GM23248 (cell line): ENCODE data around the gene ZHX3. TPM values are rescaled to one million over a fixed set of nuclear protein-coding genes. Genes with fewer than 3 reads are reported as not detected.

Experiments
- DNase-seq: peaks from one replicate; pipeline ENCODE4 v3.0.0-alpha.2; 2015
- H2AFZ ChIP-seq: fragments of 200-600 bp; sonication (generic); 2 replicates; pipeline ENCODE4 v1.6.1; 2016; ENCODE audit warnings: antibody characterized with exemption
- H3F3A ChIP-seq: fragments of 200-600 bp; sonication (generic); 2 replicates; pipeline ENCODE4 v1.6.1; 2016; ENCODE audit warnings: mild to moderate bottlenecking, antibody characterized with exemption, mixed run types; ENCODE audit not compliant: insufficient read depth
- H3K27ac ChIP-seq: fragments of 200-600 bp; sonication (generic); 2 replicates; pipeline ENCODE4 v1.5.1; 2016; ENCODE audit warnings: mild to moderate bottlenecking
- H3K27me3 ChIP-seq: fragments of 200-600 bp; sonication (generic); replicated peaks from 2 replicates; pipeline ENCODE4 v1.6.1; 2016; ENCODE audit warnings: mild to moderate bottlenecking; ENCODE audit not compliant: insufficient read depth
- H3K36me3 ChIP-seq: fragments of 200-600 bp; sonication (generic); 2 replicates; pipeline ENCODE4 v1.6.1; 2016; ENCODE audit warnings: low read depth, mild to moderate bottlenecking
- H3K4me1 ChIP-seq: fragments of 200-600 bp; sonication (generic); 2 replicates; pipeline ENCODE4 v1.6.1; 2016; ENCODE audit warnings: mild to moderate bottlenecking; ENCODE audit not compliant: insufficient read depth
- H3K4me2 ChIP-seq: fragments of 200-600 bp; sonication (generic); one replicate; pipeline ENCODE4 v1.6.1; 2016; ENCODE audit warnings: mild to moderate bottlenecking; ENCODE audit not compliant: unreplicated experiment
- H3K4me3 ChIP-seq: fragments of 200-600 bp; sonication (generic); 2 replicates; pipeline ENCODE4 v1.5.1; 2016; ENCODE audit warnings: mild to moderate bottlenecking
- H3K79me2 ChIP-seq: fragments of 200-600 bp; sonication (generic); 2 replicates; pipeline ENCODE4 v1.6.1; 2016; ENCODE audit warnings: mild to moderate bottlenecking; ENCODE audit not compliant: insufficient read depth
- H3K9ac ChIP-seq: fragments of 200-600 bp; sonication (generic); 2 replicates; pipeline ENCODE4 v1.6.1; 2016; ENCODE audit warnings: mild to moderate bottlenecking
- H3K9me2 ChIP-seq: fragments of 200-600 bp; sonication (generic); 2 replicates; pipeline ENCODE4 v1.6.1; 2016; ENCODE audit warnings: mixed run types, mild to moderate bottlenecking, moderate library complexity; ENCODE audit not compliant: insufficient read depth
- H3K9me3 ChIP-seq: fragments of 200-600 bp; sonication (generic); one replicate; pipeline ENCODE4 v1.6.1; 2017; ENCODE audit warnings: low read depth
- H4K20me1 ChIP-seq: fragments of 200-600 bp; sonication (generic); 2 replicates; pipeline ENCODE4 v1.6.0; 2016; ENCODE audit not compliant: insufficient read depth
- EZH2 ChIP-seq: fragments of 200-600 bp; sonication (generic); IDR thresholded peaks from 2 replicates; pipeline ENCODE4 v1.6.1; 2018; ENCODE audit warnings: antibody characterized with exemption, mild to moderate bottlenecking; ENCODE audit not compliant: insufficient read depth, poor library complexity, severe bottlenecking
- EZH2phosphoT487 ChIP-seq: fragments of 200-600 bp; sonication (generic); IDR thresholded peaks from 2 replicates; pipeline ENCODE4 v1.6.1; 2018; ENCODE audit warnings: antibody characterized with exemption, moderate library complexity, mild to moderate bottlenecking, low read depth; ENCODE audit not compliant: insufficient read depth
- WGBS, 2 experiments: methylation state at CpG; one replicate each; pipeline ENCODE4 v1.1.6; 2015 to 2017; ENCODE audit warnings: low lambda C conversion rate in 2 of 2, low coverage in 1 of 2; ENCODE audit errors: missing lambda C conversion rate in 2 of 2; 5-methylcytosine and 5-hydroxymethylcytosine counted together
- in situ Hi-C: fragments of 300-500 bp; cut with MboI; formaldehyde crosslinking; loops from 2 replicates; pipeline ENCODE4 v1.15.0; 2020
- polyA plus RNA-seq: library from polyadenylated mRNA; unstranded; fragments of >200 nt; fragmentation: Nextera tagmentation; extraction: Ambion mirVana; gene quantifications from 2 replicates; pipeline ENCODE4 v1.2.1, GENCODE V29; 2016
- total RNA-seq: library from RNA; depleted of rRNA; stranded (reverse); fragments of >200 nt; shearing (Covaris generic); gene quantifications from 2 replicates; pipeline ENCODE4 v1.2.3, GENCODE V29; 2014

ZHX3 gene
- total and polyA plus RNA-seq, 2 experiments from 2014 or later, result 9.8 to 38.5 TPM

DNA sequence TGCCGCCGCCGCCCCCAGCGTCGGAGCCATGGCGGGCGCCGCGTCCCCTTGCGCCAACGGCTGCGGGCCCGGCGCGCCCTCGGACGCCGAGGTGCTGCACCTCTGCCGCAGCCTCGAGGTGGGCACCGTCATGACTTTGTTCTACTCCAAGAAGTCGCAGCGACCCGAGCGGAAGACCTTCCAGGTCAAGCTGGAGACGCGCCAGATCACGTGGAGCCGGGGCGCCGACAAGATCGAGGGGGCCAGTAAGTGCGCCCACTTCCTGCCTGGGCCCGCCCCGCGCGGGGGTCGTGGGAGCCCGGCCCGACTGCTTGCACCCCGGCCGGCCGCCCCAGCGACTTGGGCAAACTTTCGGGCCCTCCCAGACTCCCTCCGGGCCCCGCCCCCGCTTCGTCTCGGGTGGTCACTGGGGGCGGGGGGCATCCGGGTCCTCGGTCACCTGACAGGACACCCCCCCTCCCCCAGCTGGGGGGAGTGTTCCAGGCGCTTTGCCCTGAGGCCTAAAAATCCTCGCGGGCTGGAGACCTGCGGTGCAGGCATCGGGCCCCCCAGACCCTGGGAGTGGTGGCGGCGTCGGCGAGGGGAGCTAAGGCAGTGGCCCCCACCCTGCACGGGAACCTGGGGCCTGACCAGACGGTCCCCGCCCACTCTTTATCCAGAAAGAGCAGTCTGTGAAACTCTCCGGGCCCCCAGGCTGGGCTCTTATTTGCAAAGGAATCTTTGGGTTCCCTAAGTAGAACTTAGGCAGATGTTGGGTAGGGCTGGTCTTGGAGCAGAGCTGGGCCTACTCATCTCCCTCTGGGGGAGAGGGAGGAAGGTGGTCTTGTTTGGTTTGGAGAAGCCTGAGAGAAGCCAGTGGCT lies 179.7 kb downstream of the ZHX3 start:
- H3K36me3 ChIP-seq, result no peaks in the 10 kb centered on the region
- H3K9me3 ChIP-seq, result no peaks in the 10 kb centered on the region
- peak overlapping the region; percentile 58 for H3K27ac ChIP-seq
- no peaks in the 10 kb centered on the region for H3K9me2 ChIP-seq
- peaks cover 54% of the 10 kb centered on the region for H3K79me2 ChIP-seq
- H3K4me1 ChIP-seq, result peaks cover 14% of the 10 kb centered on the region; the same call in 1 of the 2 replicates
- 1% methylated on average over 49 to 62 of the region's 66 CpGs for WGBS, 2 experiments
- no peaks in the 10 kb centered on the region for H3K27me3 ChIP-seq
- DNase-seq, result peak; percentile 73
- H3K9ac ChIP-seq, result peak overlapping the region; percentile 86
- no peaks in the 10 kb centered on the region for H3F3A ChIP-seq
- peak overlapping the region; percentile 72 for H2AFZ ChIP-seq
- in situ Hi-C loops, result no loop called here
- peak overlapping the region; percentile 88 for H3K4me2 ChIP-seq
- TF ChIP-seq EZH2, result no peak
- TF ChIP-seq EZH2phosphoT487, result no peak
- peak overlapping the region; percentile 80 for H3K4me3 ChIP-seq
- no peaks in the 10 kb centered on the region for H4K20me1 ChIP-seq

DNA sequence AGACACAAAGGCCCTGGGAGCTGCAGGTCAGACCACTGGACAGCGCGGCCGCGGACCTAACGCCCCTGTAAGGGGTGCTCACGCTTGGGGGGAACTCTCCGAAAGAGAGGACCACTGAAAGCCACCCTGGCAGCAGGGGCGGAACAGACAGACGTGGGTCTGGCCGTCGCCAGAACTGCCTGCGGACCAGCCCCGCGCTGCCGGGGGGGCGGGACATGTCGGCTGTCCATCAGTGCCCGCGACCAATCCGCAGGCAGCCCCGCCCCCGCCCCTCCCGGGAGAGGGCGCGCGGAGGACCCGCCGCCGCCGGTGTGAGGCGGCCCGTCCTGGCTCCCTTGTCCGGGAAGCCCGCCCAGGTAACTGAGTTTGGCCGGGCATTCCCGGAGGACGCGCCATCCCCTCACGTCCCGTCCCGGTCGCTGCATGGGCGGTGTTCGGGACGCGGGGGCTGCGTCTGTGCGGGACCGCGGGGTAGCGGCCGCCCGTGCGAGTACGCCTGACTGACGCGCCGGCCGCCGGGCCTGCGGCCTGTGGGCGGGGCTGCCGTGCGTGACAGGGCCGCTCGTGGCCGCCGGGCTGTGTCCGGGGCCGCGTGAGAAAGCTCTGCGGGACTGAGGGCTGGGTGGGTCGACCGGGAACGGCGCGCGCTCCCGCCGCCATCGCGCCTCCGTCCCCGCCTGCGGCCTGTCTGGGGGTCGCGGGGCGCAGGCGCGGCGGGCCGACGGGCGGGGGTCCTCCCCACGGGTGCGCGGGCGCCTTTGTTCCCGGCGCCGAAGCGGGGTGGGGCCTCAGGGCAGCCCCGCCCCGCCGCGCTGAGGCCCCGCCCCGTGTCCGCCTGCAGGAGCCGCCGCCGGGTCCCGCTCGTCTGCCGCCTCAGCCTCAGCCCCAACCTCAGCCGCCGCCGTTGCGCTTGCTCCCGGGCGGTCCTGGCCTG lies 180.6 kb downstream of the ZHX3 start, which contains the start of gene PLCG1:
TSS of gene PLCG1 (plus strand) at position 864 of the 934 bp plus-strand sequence. CDS start 99 bp downstream, outside the sequence.
- WGBS, 2 experiments, result 0 to 1% methylated on average over 47 to 63 of the region's 121 CpGs
- peak within 1 kb of the TSS; percentile 58 for H3K27ac ChIP-seq

DNA sequence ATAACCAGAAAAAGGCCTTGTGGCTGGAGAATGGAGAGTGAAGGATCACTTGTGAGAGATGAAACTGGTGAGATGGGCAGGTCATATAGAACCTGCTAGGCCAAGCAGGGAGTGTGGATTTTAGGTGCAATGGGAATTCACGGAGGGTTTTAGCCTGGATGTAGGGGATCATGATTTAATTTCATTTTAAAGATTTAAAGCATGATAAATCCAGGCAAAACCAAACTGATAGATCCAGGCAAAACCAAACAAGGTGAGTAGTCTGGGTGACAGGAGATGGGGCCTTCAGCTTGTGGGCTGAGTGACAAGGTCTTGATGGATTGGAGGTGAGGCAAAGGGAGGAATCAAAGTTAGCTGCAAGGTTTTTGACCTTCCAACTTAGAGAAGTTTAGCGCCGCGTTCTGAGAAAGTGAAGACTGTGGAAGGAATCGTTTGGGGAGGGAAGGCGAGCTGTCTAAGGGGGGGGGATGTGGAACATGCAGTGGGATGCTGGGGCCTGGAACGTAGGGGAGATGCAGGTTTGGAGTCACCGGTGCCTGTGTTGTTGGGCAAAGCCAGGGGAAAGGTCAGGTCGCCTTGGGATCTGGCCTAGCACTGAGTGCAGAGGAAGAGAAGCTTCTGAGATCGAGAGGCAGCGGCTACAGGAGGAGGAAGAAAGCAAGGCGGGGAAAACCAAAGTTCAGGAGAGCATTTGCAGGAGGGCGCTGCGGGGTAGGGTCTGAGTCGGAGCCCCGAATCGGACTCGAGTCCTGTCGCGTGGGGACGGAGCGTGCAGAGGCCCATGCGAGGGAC lies 181.4 kb downstream of the ZHX3 start:
- TF ChIP-seq EZH2phosphoT487, result no peak
- TF ChIP-seq EZH2, result no peak
- no peaks in the 10 kb centered on the region for H3K36me3 ChIP-seq
- no peak overlapping the region for H3K27ac ChIP-seq
- H3K4me3 ChIP-seq, result peak overlapping the region; percentile 80
- H3F3A ChIP-seq, result no peaks in the 10 kb centered on the region
- H3K79me2 ChIP-seq, result peaks cover 36% of the 10 kb centered on the region
- H2AFZ ChIP-seq, result peak overlapping the region; percentile 82
- H3K4me1 ChIP-seq, result peaks cover 13% of the 10 kb centered on the region; the same call in 1 of the 2 replicates
- no peaks in the 10 kb centered on the region for H3K9me2 ChIP-seq
- H3K9me3 ChIP-seq, result no peaks in the 10 kb centered on the region
- no peaks in the 10 kb centered on the region for H4K20me1 ChIP-seq
- 37 to 41% methylated on average over 21 to 23 of the region's 23 CpGs for WGBS, 2 experiments
- in situ Hi-C loops, result no loop called here
- peak overlapping the region; percentile 86 for H3K9ac ChIP-seq
- H3K27me3 ChIP-seq, result no peaks in the 10 kb centered on the region
- peak overlapping the region; percentile 38 for H3K4me2 ChIP-seq
- DNase-seq, result no peak

More for the DNA sequence above, 180.6 kb downstream of the ZHX3 start, which contains the start of gene PLCG1:
- no peaks in the 10 kb centered on the region for H3K9me2 ChIP-seq
- peak within 1 kb of the TSS; percentile 86 for H3K9ac ChIP-seq
- H3K4me1 ChIP-seq, result peaks cover 14% of the 10 kb centered on the region; the same call in 1 of the 2 replicates
- in situ Hi-C loops, result no loop called here
- H3K27me3 ChIP-seq, result no peaks in the 10 kb centered on the region
- no peaks in the 10 kb centered on the region for H3F3A ChIP-seq
- H3K4me2 ChIP-seq, result peak within 1 kb of the TSS; percentile 88
- peak within 1 kb of the TSS; percentile 82 for H2AFZ ChIP-seq
- peak within 1 kb of the TSS; percentile 80 for H3K4me3 ChIP-seq
- peak; percentile 92 for DNase-seq
- H3K36me3 ChIP-seq, result no peaks in the 10 kb centered on the region
- H3K9me3 ChIP-seq, result no peaks in the 10 kb centered on the region
- TF ChIP-seq EZH2phosphoT487, result no peak
- TF ChIP-seq EZH2, result no peak
- peaks cover 45% of the 10 kb centered on the region for H3K79me2 ChIP-seq
- H4K20me1 ChIP-seq, result no peaks in the 10 kb centered on the region
